C4-2B (cell line): ENCODE data around the gene MLLT1.

Experiments
- CTCF ChIP-seq: fragments of 450-650 bp; conservative IDR thresholded peaks from 2 replicates; pipeline ENCODE4 v1.5.1; 2017; ENCODE audit warnings: mild to moderate bottlenecking
- ZFX ChIP-seq: fragments of 450-650 bp; IDR thresholded peaks from 2 replicates; pipeline ENCODE4 v1.6.1; 2017

GRCh38 chr19:6216996-6217751 is 62.6 kb downstream of the MLLT1 start:
- TF ChIP-seq CTCF (no peak), ZFX (no peak)
